Kidney glomerular epithelial cell (primary cell): ENCODE results near the gene ELK3.
"Not testable (repeated sequence)": the region's sequence is repeated elsewhere in the genome, so short reads cannot be mapped to it uniquely, and the experiment has no call there.

Source experiments
- DNase-seq: peaks from one replicate; lab custom pipeline; 2025; lab: John Stamatoyannopoulos, UW

Gene ELK3

GRCh38 chr12:96310067-96310466, 115.9 kb downstream of the ELK3 start:
- no peak for DNase-seq

DNA sequence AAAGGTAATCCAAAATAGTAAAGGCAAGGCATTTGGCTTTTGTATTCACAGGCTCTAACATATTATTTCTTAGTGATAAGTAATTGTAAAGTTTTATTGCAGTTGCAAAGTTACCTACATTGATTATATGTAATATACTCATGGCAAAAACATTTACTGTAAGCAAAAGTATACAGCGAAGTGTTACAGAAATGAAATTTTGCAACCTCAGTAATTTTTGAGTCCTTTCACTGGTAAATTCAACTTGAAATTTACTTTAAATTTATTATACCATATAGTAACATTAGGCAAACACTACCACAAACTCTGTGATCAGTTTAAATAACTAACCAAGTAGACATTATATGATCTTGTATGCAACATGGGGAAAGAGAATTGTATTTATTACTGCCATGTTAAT, 117.0 kb downstream of the ELK3 start:
- DNase-seq, result no peak

- DNase-seq, result no peak
These were observed 119.4 kb downstream of the ELK3 start for GRCh38 chr12:96313606-96314005.

GRCh38 chr12:96314723-96315122, 120.5 kb downstream of the ELK3 start:
- DNase-seq, result no peak

GRCh38 chr12:96315741-96316481, 121.7 kb downstream of the ELK3 start:
- not testable (repeated sequence) for DNase-seq

- DNase-seq, result not testable (repeated sequence)
These were observed 123.6 kb downstream of the ELK3 start for GRCh38 chr12:96317801-96318200.
